ENCODE data around the gene TMEM9. TPM values are rescaled to one million over a fixed set of nuclear protein-coding genes. Genes with fewer than 3 reads are reported as not detected.

The TMEM9 gene
- total and polyA plus RNA-seq, 2 of the 8 experiments (the other 6 are each of a cell fraction or from before 2014, with no cell fraction given), result 79.9 to 181 TPM

GRCh38 chr1:201105688-201106087, 48.6 kb downstream of the TMEM9 start (continued):
- no peak for TF ChIP-seq HDAC2 (IDR thresholded peaks at IDR 0.05; ENCODE audit: borderline replicate concordance in 1 of 2, low read depth in 2 of 2, low read length in 2 of 2)
- no peak for TF ChIP-seq GABPA (IDR thresholded peaks at IDR 0.05; ENCODE audit: borderline replicate concordance, insufficient read depth, low read length)
- TF ChIP-seq CHD7 (IDR thresholded peaks at IDR 0.05; ENCODE audit: insufficient replicate concordance, low read length), result no peak
- no peak for TF ChIP-seq HDAC6 (IDR thresholded peaks at IDR 0.05; ENCODE audit: low read depth, low read length)
- TF ChIP-seq PHF8 (conservative IDR thresholded peaks at IDR 0.05; ENCODE audit: low read depth, low read length), result no peak
